OCI-LY3 (cell line): Measurements from ENCODE around the gene AFAP1.

Experiments used
- H2AFZ ChIP-seq: fragments of 200-600, 300-600 bp; shearing (Covaris generic); 2 replicates; pipeline ENCODE4 v1.6.0; 2014; ENCODE audit warnings: antibody characterized with exemption, low read depth, low read length
- H3K27ac ChIP-seq: fragments of 200-600, 300-600 bp; sonication (generic); 2 replicates; pipeline ENCODE4 v1.5.1; 2014; ENCODE audit warnings: mild to moderate bottlenecking, low read length, moderate library complexity, mixed read lengths
- H3K27me3 ChIP-seq: fragments of 200-600, 300-600 bp; sonication (generic); 2 replicates; pipeline ENCODE4 v1.6.1; 2014; ENCODE audit warnings: low read depth, low read length, mixed read lengths
- H3K36me3 ChIP-seq: fragments of 200-600, 300-600 bp; sonication (generic); replicated peaks from 2 replicates; pipeline ENCODE3; 2014; ENCODE audit warnings: low read depth, low read length, mixed read lengths
- H3K4me1 ChIP-seq: fragments of 300-600, 200-600 bp; sonication (generic); 2 replicates; pipeline ENCODE4 v1.6.1; 2014; ENCODE audit warnings: low read length, mixed read lengths
- H3K4me2 ChIP-seq: fragments of 200-600, 300-600 bp; sonication (generic); 2 replicates; pipeline ENCODE4 v1.6.1; 2014; ENCODE audit warnings: low read length, mixed read lengths
- H3K4me3 ChIP-seq: fragments of 300-600, 200-600 bp; sonication (generic); 2 replicates; pipeline ENCODE4 v1.5.1; 2014; ENCODE audit warnings: antibody characterized with exemption, mild to moderate bottlenecking, low read length, moderate library complexity
- H3K79me2 ChIP-seq: fragments of 300-600, 200-600 bp; shearing (Covaris generic); 2 replicates; pipeline ENCODE4 v1.6.1; 2014; ENCODE audit warnings: mild to moderate bottlenecking, low read length, mixed read lengths
- H3K9ac ChIP-seq: fragments of 300-600, 200-600 bp; shearing (Covaris generic); 2 replicates; pipeline ENCODE4 v1.6.0; 2014; ENCODE audit warnings: mild to moderate bottlenecking, low read length, moderate library complexity
- H3K9me3 ChIP-seq: fragments of 200-600, 300-600 bp; shearing (Covaris generic); 2 replicates; pipeline ENCODE4 v1.6.1; 2014; ENCODE audit warnings: low read length, mixed read lengths; ENCODE audit not compliant: insufficient read depth
- H4K20me1 ChIP-seq: fragments of 200-600, 300-600 bp; sonication (generic); 2 replicates; pipeline ENCODE4 v1.6.1; 2016; ENCODE audit warnings: low read length, mixed read lengths; ENCODE audit not compliant: insufficient read depth
- EZH2phosphoT487 ChIP-seq: fragments of 200-600 bp; shearing (Covaris generic); IDR thresholded peaks from 2 replicates; pipeline ENCODE4 v1.6.1; 2018; ENCODE audit warnings: antibody characterized with exemption, mixed run types, low read depth
- TF ChIP-seq, protein P1 (sequence below): fragments of 200-600, 300-600 bp; sonication (generic); IDR thresholded peaks from 2 replicates; pipeline ENCODE4 v1.5.1; 2014; ENCODE audit warnings: antibody characterized with exemption, low read length, low read depth

Gene AFAP1

GRCh38 chr4:7805533-7806337 is 133.9 kb downstream of the AFAP1 start:
- H3K4me1 ChIP-seq = no peaks in the 10 kb centered on the region
- no peak overlapping the region for H3K4me2 ChIP-seq
- H2AFZ ChIP-seq = no peak overlapping the region
- TF ChIP-seq, protein P1, sequence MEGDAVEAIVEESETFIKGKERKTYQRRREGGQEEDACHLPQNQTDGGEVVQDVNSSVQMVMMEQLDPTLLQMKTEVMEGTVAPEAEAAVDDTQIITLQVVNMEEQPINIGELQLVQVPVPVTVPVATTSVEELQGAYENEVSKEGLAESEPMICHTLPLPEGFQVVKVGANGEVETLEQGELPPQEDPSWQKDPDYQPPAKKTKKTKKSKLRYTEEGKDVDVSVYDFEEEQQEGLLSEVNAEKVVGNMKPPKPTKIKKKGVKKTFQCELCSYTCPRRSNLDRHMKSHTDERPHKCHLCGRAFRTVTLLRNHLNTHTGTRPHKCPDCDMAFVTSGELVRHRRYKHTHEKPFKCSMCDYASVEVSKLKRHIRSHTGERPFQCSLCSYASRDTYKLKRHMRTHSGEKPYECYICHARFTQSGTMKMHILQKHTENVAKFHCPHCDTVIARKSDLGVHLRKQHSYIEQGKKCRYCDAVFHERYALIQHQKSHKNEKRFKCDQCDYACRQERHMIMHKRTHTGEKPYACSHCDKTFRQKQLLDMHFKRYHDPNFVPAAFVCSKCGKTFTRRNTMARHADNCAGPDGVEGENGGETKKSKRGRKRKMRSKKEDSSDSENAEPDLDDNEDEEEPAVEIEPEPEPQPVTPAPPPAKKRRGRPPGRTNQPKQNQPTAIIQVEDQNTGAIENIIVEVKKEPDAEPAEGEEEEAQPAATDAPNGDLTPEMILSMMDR = no peak
- no peak for TF ChIP-seq EZH2phosphoT487
- H3K9me3 ChIP-seq = no peaks in the 10 kb centered on the region
- H3K27me3 ChIP-seq = peaks cover 24% of the 10 kb centered on the region
- no peak overlapping the region for H3K27ac ChIP-seq
- H3K4me3 ChIP-seq = no peak overlapping the region
- no peaks in the 10 kb centered on the region for H4K20me1 ChIP-seq
- H3K79me2 ChIP-seq = no peaks in the 10 kb centered on the region
- no peaks in the 10 kb centered on the region for H3K36me3 ChIP-seq
- no peak overlapping the region for H3K9ac ChIP-seq

DNA sequence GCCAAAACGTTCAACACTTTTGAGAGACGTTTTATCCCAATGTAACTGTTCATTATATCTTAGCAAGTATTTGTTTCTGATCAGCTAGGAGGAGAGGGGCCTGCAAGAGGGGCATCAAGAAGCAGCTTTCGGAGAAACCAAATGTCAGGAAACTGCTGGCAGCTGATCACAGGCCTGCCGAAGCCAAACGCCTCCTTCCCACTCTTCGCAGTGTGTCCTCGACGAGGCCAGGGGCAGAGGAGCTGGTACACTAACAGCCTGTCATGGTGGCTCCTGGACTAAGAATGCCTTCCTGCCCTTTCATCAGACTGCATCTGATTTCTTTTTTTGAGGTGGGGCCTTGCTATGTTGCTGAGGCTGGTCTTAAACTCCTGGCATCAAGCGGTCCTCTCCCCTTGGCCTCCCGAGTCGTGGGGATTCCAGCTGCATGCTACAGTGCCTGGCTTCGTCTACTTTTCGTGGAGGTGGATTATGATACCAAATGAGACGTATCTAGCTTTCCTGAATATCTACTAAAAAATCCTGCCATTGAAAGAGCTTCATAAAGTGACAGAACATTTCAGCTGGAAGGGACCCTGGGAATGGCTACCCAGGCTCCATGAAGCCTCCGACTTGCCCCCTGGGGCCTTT is 134.8 kb downstream of the AFAP1 start:
- H3K4me2 ChIP-seq = no peak overlapping the region
- H4K20me1 ChIP-seq = no peaks in the 10 kb centered on the region
- no peak overlapping the region for H2AFZ ChIP-seq
- TF ChIP-seq, protein P1 = no peak
- TF ChIP-seq EZH2phosphoT487 = no peak
- peaks cover 24% of the 10 kb centered on the region for H3K27me3 ChIP-seq
- no peaks in the 10 kb centered on the region for H3K9me3 ChIP-seq
- H3K27ac ChIP-seq = no peak overlapping the region
- H3K36me3 ChIP-seq = no peaks in the 10 kb centered on the region
- H3K79me2 ChIP-seq = no peaks in the 10 kb centered on the region
- no peak overlapping the region for H3K9ac ChIP-seq
- H3K4me1 ChIP-seq = no peaks in the 10 kb centered on the region
- H3K4me3 ChIP-seq = no peak overlapping the region

GRCh38 chr4:7803992-7804755 is 135.5 kb downstream of the AFAP1 start:
- no peak overlapping the region for H3K27ac ChIP-seq
- H3K9me3 ChIP-seq = no peaks in the 10 kb centered on the region
- H3K27me3 ChIP-seq = peaks cover 24% of the 10 kb centered on the region
- H4K20me1 ChIP-seq = no peaks in the 10 kb centered on the region
- H3K79me2 ChIP-seq = no peaks in the 10 kb centered on the region
- H3K36me3 ChIP-seq = no peaks in the 10 kb centered on the region
- no peak overlapping the region for H3K9ac ChIP-seq
- peak overlapping the region; percentile 46; the same call in 1 of the 2 replicates for H2AFZ ChIP-seq
- H3K4me1 ChIP-seq = no peaks in the 10 kb centered on the region
- peak overlapping the region; percentile 17; the same call in 1 of the 2 replicates for H3K4me2 ChIP-seq
- no peak overlapping the region for H3K4me3 ChIP-seq
- TF ChIP-seq EZH2phosphoT487 = no peak
- TF ChIP-seq, protein P1 = peak; percentile 89

DNA sequence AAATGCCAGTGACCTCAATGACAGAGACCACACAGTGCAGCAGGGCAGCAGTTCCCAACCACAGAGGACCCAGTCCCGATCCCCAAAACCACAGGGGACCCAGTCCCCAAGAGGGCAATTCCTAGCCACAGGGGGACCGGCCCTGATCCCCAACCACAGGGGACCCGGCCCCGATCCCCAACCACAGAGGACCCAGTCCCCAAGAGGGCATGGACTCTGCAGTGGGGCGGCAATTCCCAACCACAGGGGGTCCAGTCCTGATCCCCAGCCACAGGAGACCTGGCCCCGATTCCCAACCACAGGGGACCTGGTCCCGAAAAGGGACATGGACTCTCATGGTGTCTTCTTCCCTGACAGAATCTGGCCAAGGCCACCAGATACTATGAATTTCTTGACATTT is 136.3 kb downstream of the AFAP1 start:
- TF ChIP-seq, protein P1 = no peak
- no peak for TF ChIP-seq EZH2phosphoT487
- no peak overlapping the region for H3K4me2 ChIP-seq
- no peaks in the 10 kb centered on the region for H3K36me3 ChIP-seq
- no peaks in the 10 kb centered on the region for H4K20me1 ChIP-seq
- no peak overlapping the region for H3K27ac ChIP-seq
- no peaks in the 10 kb centered on the region for H3K9me3 ChIP-seq
- H3K9ac ChIP-seq = no peak overlapping the region
- no peak overlapping the region for H3K4me3 ChIP-seq
- H3K79me2 ChIP-seq = no peaks in the 10 kb centered on the region
- no peak overlapping the region for H2AFZ ChIP-seq
- peaks cover 24% of the 10 kb centered on the region for H3K27me3 ChIP-seq
- H3K4me1 ChIP-seq = no peaks in the 10 kb centered on the region
